ENCODE results near the gene MAFG. TPM values are rescaled to one million over a fixed set of nuclear protein-coding genes. Genes with fewer than 3 reads are reported as not detected.

MAFG gene
- total and polyA plus RNA-seq, 9 of the 15 experiments (the other 6 are each of a cell fraction or from before 2014, with no cell fraction given) = 1.1 to 58.1 (median 24.9) TPM

GRCh38 chr17:81917565-81918332, 9.8 kb downstream of the MAFG start, which contains the start of gene SIRT7 (continued):
- TF ChIP-seq CHD4 (IDR thresholded peaks at IDR 0.05; ENCODE audit: insufficient read depth, insufficient replicate concordance, low read depth, low read length, poor library complexity, severe bottlenecking) (no peak), ILK (tag; IDR thresholded peaks at IDR 0.05; ENCODE audit: borderline replicate concordance, low read depth) (no peak), CBFA2T3 (IDR thresholded peaks at IDR 0.05) (no peak), PURB (CRISPR knock-in tag; IDR thresholded peaks at IDR 0.05; ENCODE audit: low read depth) (no peak), SMARCC2 (IDR thresholded peaks at IDR 0.05; ENCODE audit: low read depth) (no peak), ELF4 (CRISPR knock-in tag; IDR thresholded peaks at IDR 0.05) (no peak), SETDB1 (IDR thresholded peaks at IDR 0.05; ENCODE audit: low read length) (no peak), ZNF695 (CRISPR knock-in tag; IDR thresholded peaks at IDR 0.05) (no peak), E2F3 (CRISPR knock-in tag; IDR thresholded peaks at IDR 0.05) (no peak), ZKSCAN1 (IDR thresholded peaks at IDR 0.05; ENCODE audit: low read depth, low read length) (no peak), U2AF1 (optimal IDR thresholded peaks at IDR 0.05; ENCODE audit: low read depth, low read length) (no peak), TBP (optimal IDR thresholded peaks at IDR 0.05; ENCODE audit: low read depth, low read length) (peak; percentile 14)
- TF ChIP-seq, protein P1, sequence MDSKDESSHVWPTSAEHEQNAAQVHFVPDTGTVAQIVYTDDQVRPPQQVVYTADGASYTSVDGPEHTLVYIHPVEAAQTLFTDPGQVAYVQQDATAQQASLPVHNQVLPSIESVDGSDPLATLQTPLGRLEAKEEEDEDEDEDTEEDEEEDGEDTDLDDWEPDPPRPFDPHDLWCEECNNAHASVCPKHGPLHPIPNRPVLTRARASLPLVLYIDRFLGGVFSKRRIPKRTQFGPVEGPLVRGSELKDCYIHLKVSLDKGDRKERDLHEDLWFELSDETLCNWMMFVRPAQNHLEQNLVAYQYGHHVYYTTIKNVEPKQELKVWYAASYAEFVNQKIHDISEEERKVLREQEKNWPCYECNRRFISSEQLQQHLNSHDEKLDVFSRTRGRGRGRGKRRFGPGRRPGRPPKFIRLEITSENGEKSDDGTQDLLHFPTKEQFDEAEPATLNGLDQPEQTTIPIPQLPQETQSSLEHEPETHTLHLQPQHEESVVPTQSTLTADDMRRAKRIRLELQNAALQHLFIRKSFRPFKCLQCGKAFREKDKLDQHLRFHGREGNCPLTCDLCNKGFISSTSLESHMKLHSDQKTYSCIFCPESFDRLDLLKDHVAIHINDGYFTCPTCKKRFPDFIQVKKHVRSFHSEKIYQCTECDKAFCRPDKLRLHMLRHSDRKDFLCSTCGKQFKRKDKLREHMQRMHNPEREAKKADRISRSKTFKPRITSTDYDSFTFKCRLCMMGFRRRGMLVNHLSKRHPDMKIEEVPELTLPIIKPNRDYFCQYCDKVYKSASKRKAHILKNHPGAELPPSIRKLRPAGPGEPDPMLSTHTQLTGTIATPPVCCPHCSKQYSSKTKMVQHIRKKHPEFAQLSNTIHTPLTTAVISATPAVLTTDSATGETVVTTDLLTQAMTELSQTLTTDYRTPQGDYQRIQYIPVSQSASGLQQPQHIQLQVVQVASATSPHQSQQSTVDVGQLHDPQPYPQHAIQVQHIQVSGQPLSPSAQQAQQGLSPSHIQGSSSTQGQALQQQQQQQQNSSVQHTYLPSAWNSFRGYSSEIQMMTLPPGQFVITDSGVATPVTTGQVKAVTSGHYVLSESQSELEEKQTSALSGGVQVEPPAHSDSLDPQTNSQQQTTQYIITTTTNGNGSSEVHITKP (IDR thresholded peaks at IDR 0.05; ENCODE audit: partially characterized antibody) = no peak
- TF ChIP-seq, protein P2, sequence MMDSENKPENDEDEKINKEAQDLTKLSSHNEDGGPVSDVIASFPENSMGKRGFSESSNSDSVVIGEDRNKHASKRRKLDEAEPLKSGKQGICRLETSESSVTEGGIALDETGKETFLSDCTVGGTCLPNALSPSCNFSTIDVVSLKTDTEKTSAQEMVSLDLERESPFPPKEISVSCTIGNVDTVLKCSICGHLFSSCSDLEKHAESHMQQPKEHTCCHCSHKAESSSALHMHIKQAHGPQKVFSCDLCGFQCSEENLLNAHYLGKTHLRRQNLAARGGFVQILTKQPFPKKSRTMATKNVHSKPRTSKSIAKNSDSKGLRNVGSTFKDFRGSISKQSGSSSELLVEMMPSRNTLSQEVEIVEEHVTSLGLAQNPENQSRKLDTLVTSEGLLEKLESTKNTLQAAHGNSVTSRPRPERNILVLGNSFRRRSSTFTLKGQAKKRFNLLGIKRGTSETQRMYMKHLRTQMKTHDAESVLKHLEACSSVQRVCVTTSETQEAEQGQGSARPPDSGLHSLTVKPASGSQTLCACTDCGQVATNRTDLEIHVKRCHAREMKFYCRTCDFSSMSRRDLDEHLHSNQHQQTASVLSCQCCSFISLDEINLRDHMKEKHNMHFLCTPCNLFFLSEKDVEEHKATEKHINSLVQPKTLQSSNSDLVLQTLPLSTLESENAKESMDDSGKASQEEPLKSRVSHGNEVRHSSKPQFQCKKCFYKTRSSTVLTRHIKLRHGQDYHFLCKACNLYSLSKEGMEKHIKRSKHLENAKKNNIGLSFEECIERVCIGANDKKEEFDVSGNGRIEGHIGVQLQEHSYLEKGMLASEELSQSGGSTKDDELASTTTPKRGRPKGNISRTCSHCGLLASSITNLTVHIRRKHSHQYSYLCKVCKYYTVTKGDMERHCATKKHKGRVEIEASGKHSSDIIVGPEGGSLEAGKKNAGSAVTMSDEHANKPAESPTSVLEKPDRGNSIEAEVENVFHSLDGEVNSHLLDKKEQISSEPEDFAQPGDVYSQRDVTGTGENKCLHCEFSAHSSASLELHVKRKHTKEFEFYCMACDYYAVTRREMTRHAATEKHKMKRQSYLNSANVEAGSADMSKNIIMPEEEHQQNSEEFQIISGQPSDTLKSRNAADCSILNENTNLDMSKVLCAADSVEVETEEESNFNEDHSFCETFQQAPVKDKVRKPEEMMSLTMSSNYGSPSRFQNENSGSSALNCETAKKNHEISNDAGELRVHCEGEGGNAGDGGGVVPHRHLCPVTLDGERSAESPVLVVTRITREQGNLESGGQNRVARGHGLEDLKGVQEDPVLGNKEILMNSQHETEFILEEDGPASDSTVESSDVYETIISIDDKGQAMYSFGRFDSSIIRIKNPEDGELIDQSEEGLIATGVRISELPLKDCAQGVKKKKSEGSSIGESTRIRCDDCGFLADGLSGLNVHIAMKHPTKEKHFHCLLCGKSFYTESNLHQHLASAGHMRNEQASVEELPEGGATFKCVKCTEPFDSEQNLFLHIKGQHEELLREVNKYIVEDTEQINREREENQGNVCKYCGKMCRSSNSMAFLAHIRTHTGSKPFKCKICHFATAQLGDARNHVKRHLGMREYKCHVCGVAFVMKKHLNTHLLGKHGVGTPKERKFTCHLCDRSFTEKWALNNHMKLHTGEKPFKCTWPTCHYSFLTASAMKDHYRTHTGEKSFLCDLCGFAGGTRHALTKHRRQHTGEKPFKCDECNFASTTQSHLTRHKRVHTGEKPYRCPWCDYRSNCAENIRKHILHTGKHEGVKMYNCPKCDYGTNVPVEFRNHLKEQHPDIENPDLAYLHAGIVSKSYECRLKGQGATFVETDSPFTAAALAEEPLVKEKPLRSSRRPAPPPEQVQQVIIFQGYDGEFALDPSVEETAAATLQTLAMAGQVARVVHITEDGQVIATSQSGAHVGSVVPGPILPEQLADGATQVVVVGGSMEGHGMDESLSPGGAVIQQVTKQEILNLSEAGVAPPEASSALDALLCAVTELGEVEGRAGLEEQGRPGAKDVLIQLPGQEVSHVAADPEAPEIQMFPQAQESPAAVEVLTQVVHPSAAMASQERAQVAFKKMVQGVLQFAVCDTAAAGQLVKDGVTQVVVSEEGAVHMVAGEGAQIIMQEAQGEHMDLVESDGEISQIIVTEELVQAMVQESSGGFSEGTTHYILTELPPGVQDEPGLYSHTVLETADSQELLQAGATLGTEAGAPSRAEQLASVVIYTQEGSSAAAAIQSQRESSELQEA (IDR thresholded peaks at IDR 0.05; ENCODE audit: low read depth) = no peak
- TF ChIP-seq, protein P3, sequence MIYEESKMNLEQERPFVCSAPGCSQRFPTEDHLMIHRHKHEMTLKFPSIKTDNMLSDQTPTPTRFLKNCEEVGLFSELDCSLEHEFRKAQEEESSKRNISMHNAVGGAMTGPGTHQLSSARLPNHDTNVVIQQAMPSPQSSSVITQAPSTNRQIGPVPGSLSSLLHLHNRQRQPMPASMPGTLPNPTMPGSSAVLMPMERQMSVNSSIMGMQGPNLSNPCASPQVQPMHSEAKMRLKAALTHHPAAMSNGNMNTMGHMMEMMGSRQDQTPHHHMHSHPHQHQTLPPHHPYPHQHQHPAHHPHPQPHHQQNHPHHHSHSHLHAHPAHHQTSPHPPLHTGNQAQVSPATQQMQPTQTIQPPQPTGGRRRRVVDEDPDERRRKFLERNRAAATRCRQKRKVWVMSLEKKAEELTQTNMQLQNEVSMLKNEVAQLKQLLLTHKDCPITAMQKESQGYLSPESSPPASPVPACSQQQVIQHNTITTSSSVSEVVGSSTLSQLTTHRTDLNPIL (CRISPR knock-in tag; IDR thresholded peaks at IDR 0.05) = no peak
